GM12878 (cell line): ENCODE measurements around the gene ABI1. TPM values are rescaled to one million over a fixed set of nuclear protein-coding genes. Genes with fewer than 3 reads are reported as not detected.

Experiments used
- ASH2L ChIP-seq: fragments of 300-600, 200-600 bp; sonication (generic); IDR thresholded peaks from 2 replicates; pipeline ENCODE4 v1.6.1; 2017; ENCODE audit warnings: low read depth, mild to moderate bottlenecking, borderline replicate concordance
- HSF1 ChIP-seq: fragments of 150-350 bp; IDR thresholded peaks from 2 replicates; pipeline ENCODE4 v1.6.1; 2014; ENCODE audit warnings: mild to moderate bottlenecking, low read depth, low read length
- MAX ChIP-seq: IDR thresholded peaks from 2 replicates; pipeline ENCODE4 v1.6.1; 2012; ENCODE audit warnings: low read depth, low read length, improper control_type of control experiment
- MLLT1 ChIP-seq: fragments of 450-650 bp; IDR thresholded peaks from 2 replicates; pipeline ENCODE4 v1.6.1; 2016; ENCODE audit warnings: mild to moderate bottlenecking
- MTA3 ChIP-seq: IDR thresholded peaks from 2 replicates; pipeline ENCODE4 v1.6.1; 2012; ENCODE audit warnings: low read length, inconsistent platforms, borderline replicate concordance
- NFXL1 ChIP-seq: fragments of 450-650 bp; IDR thresholded peaks from 2 replicates; pipeline ENCODE4 v1.6.1; 2017; ENCODE audit warnings: antibody characterized with exemption, mild to moderate bottlenecking, borderline replicate concordance
- REST ChIP-seq: IDR thresholded peaks from 2 replicates; pipeline ENCODE4 v1.6.1; 2012; ENCODE audit warnings: mild to moderate bottlenecking, low read depth, low read length
- SIX5 ChIP-seq: IDR thresholded peaks from 2 replicates; pipeline ENCODE4 v1.6.1; 2011; ENCODE audit warnings: mild to moderate bottlenecking, low read depth, low read length, moderate library complexity; ENCODE audit not compliant: severe bottlenecking
- SUPT20H ChIP-seq: IDR thresholded peaks from 2 replicates; pipeline ENCODE4 v1.6.1; 2011; ENCODE audit warnings: low read depth, mild to moderate bottlenecking, low read length, moderate library complexity, borderline replicate concordance; ENCODE audit not compliant: control insufficient read depth
- USF2 ChIP-seq: IDR thresholded peaks from 2 replicates; pipeline ENCODE4 v1.6.1; 2011; ENCODE audit warnings: low read depth, low read length, improper control_type of control experiment, borderline replicate concordance
- ZNF592 ChIP-seq: fragments of 450-650 bp; IDR thresholded peaks from 2 replicates; pipeline ENCODE4 v1.6.1; 2017; ENCODE audit warnings: mild to moderate bottlenecking, moderate library complexity
- polyA plus RNA-seq, 11 experiments: library from polyadenylated mRNA; depleted of rRNA in 4 of 11; unstranded in 6 of 11; stranded (reverse) in 5 of 11; fragments of >200 nt; fragmentation: Nextera tagmentation in 4 of 11; fragmentation: Illumina TruSeq in 1 of 11; extraction: Ambion mirVana in 4 of 11; extraction: Trizol in 1 of 11; gene quantifications; 1 replicate in 1 of 11; 2 replicates in 10 of 11; pipeline versions ENCODE4 v1.2.1 to v1.2.3, GENCODE V29; 2011 to 2016; ENCODE audit warnings: inconsistent platforms in 2 of 11, missing spikeins in 2 of 11, low read depth in 1 of 11
- total RNA-seq, 4 experiments: library from RNA; depleted of rRNA in 3 of 4; stranded (reverse); fragments of >200 nt in 3 of 4; fragmentation: Illumina TruSeq in 1 of 4; extraction: Trizol in 1 of 4; gene quantifications; 2 replicates each; pipeline versions ENCODE4 v1.2.1 to v1.2.3, GENCODE V29; 2013 to 2021

Gene ABI1
- total and polyA plus RNA-seq, 10 of the 15 experiments (the other 5 are each of a cell fraction or from before 2014, with no cell fraction given): 31.2 to 73.2 (median 50.7) TPM

GRCh38 chr10:26799342-26799741, 61.4 kb downstream of the ABI1 start (continued):
- no peak for TF ChIP-seq ZNF592
- TF ChIP-seq MLLT1: no peak
- no peak for TF ChIP-seq REST
- TF ChIP-seq MTA3: no peak; the same call in 1 of the 2 replicates
- no peak for TF ChIP-seq HSF1
- TF ChIP-seq NFXL1: no peak
- no peak for TF ChIP-seq ASH2L
- TF ChIP-seq USF2: no peak
- TF ChIP-seq SUPT20H: no peak
- no peak for TF ChIP-seq MAX
- no peak for TF ChIP-seq SIX5
